GM18499 (cell line): ENCODE measurements around the gene TTYH1.
"Not testable (repeated sequence)": the region's sequence is repeated elsewhere in the genome, so short reads cannot be mapped to it uniquely, and the experiment has no call there.

Source experiments
- ATAC-seq: cut with Tn5 transposase; IDR thresholded peaks from one replicate; pipeline ENCODE4 v1.9.1; 2021; ENCODE audit warnings: moderate number of reproducible peaks; ENCODE audit not compliant: insufficient read depth, unreplicated experiment

TTYH1 gene

GRCh38 chr19:54415208-54415900, at the start of gene TTYH1:
TTYH1 (plus strand) TSS chr19:54415464; CDS start chr19:54415553, 89 bp downstream.
- no peak for ATAC-seq

GRCh38 chr19:54365798-54366197, 49.5 kb upstream of the TTYH1 start:
- not testable (repeated sequence) for ATAC-seq

GRCh38 chr19:54366811-54367210, 48.5 kb upstream of the TTYH1 start:
- no peak for ATAC-seq

GRCh38 chr19:54369082-54369687, 46.1 kb upstream of the TTYH1 start:
- ATAC-seq = no peak

GRCh38 chr19:54369688-54370433, 45.4 kb upstream of the TTYH1 start:
- ATAC-seq = not testable (repeated sequence)

GRCh38 chr19:54370434-54370796, 44.8 kb upstream of the TTYH1 start:
- ATAC-seq = not testable (repeated sequence)

GRCh38 chr19:54371453-54371852, 43.8 kb upstream of the TTYH1 start:
- ATAC-seq = not testable (repeated sequence)

- ATAC-seq = no peak
Measured at GRCh38 chr19:54373781-54374631, 41.3 kb upstream of the TTYH1 start.

GRCh38 chr19:54375181-54375938, 39.9 kb upstream of the TTYH1 start:
- ATAC-seq = not testable (repeated sequence)

GRCh38 chr19:54376610-54377285, 38.5 kb upstream of the TTYH1 start:
- no peak for ATAC-seq

GRCh38 chr19:54379187-54379678, 36.0 kb upstream of the TTYH1 start:
- no peak for ATAC-seq

GRCh38 chr19:54380897-54381296, 34.4 kb upstream of the TTYH1 start:
- ATAC-seq = no peak

GRCh38 chr19:54382041-54382440, 33.2 kb upstream of the TTYH1 start:
- not testable (repeated sequence) for ATAC-seq

GRCh38 chr19:54383330-54383729, 31.9 kb upstream of the TTYH1 start:
- ATAC-seq = no peak

GRCh38 chr19:54387991-54388801, 27.1 kb upstream of the TTYH1 start:
- ATAC-seq = no peak

- no peak for ATAC-seq
Measured at GRCh38 chr19:54388802-54389139, 26.5 kb upstream of the TTYH1 start.

GRCh38 chr19:54389553-54389952, 25.7 kb upstream of the TTYH1 start:
- ATAC-seq = no peak

GRCh38 chr19:54390942-54391577, 24.2 kb upstream of the TTYH1 start:
- no peak for ATAC-seq
